GM19035 (cell line): Measurements from ENCODE around the gene KIAA0319L.
A peak's percentile ranks its signal among the peaks of the same experiment; 100 is the strongest.
"Not testable (repeated sequence)": the region's sequence is repeated elsewhere in the genome, so short reads cannot be mapped to it uniquely, and the experiment has no call there.

Source experiments
- ATAC-seq: cut with Tn5 transposase; IDR thresholded peaks from one replicate; pipeline ENCODE4 v1.9.1; 2021; ENCODE audit not compliant: unreplicated experiment

Gene KIAA0319L

GRCh38 chr1:35557118-35557610 lies at the start of gene KIAA0319L:
Gene KIAA0319L (minus strand): TSS chr1:35557403. CDS start chr1:35554491, 2,912 bp downstream.
- peak; percentile 76 for ATAC-seq

DNA sequence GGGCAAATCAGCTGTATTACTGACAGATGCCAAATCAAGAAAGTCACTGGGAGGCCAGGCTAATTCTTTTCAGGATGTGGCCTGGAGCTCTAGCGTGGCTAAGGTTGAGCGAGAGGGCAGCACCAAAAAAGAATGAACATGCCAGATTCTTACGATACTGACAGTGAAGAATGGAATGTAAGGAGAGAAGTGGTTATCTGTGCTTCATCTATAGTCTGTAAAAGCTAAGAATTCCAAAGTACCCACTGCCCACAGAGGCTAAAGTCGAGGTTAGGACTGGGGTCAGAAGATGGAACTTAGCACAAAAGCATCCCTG lies 48.6 kb upstream of the KIAA0319L start:
- ATAC-seq: no peak

- no peak for ATAC-seq
Observed at GRCh38 chr1:35605071-35605866, 48.1 kb upstream of the KIAA0319L start.

DNA sequence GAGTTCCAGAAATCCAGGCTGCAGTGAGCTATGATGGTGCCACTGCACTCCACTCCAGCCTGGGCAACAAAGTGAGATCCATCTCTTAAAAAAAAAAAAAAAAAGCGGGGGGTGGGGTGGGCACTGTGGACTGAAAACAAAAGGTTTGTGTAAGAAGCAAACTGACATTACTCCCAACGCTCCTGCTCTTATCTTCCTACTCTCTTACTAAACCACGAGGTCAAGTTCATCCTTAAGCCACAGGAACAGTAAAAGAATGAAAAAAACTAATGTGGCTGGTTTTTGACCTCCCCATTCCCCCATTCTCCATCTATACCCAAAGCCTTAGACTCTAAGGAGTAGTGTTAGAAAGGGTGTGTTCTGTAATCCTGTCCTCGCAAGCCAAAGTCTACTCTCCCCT lies 46.7 kb upstream of the KIAA0319L start:
- ATAC-seq: no peak

DNA sequence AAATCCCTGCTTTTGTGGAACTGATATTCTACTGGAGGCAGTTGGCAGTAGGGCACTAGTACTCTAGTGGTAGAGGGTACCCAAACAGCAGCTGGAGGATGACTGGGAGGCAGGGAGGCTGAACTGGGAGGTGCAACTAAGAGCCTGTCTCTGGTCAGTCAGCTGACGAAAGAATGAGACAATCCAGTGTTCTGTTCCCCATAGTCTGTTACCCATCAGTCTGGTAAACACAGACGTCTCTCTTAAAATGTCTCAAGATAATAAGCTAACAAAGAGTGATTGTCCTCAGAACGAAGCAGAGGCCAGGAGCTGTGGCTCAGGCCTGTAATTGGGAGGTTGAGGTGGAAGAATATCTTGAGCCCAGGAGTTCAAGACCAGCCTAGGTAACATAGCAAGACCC lies 46.3 kb upstream of the KIAA0319L start:
- ATAC-seq: no peak

- ATAC-seq: no peak
Observed at GRCh38 chr1:35600593-35600992, 43.4 kb upstream of the KIAA0319L start.

DNA sequence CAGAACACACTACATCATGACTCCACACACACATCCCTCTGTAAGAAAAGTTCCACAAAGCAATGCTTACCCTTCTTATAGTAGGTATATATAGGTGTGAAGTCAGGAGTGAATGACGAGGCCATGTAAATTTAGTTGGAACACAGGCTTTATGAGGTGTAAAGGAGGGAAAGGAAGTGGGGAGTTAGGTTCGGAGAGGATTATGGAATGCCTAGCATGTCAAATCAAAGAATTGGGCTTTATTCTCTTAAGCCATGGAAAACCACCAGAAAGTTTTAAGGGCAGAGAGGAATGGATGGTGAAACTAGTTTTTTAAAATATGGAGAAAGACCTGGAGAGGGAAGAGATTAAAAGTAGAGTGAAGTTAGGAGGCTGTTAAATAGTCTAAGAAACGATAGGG lies 42.2 kb upstream of the KIAA0319L start:
- no peak for ATAC-seq

DNA sequence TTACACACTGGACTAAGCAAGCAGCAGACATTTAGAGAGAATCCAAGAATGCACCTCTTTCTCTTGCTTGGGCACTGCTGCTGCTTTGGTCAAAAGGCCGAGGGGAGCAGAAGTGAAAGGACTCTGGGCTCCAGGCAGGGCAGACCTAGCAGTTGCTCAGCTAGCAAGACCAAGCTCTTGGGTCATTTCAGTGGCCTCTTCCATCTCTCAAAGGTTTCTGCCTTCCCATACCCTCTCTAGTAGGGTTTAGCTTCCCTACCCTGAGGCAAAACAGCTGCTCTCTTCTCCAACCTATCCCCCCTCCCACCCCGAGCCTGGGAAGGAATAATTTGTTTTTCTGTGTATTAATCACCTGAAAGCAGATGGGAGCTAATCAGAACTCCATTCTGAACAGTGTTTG lies 41.7 kb upstream of the KIAA0319L start:
- ATAC-seq: no peak

DNA sequence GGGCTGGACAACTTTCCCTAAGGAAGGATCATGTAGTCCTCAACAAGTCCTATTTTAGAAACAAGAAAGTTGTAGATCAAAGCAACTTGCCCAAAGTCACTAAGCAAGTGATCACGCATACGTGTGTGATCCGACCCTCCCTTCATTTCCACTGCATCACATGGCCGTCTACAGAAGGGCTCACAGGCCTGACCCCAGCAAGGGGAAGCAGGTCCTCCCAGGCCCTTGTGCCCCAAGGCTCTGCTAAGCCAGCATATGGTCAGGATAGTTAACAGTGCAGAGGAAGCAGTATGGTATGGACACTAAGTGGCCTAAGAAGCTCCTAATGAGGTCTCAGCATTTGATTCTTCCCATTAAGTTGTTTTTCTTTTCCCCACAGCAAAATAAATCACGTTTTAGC lies 40.7 kb upstream of the KIAA0319L start:
- ATAC-seq: no peak

- ATAC-seq: no peak
Observed at GRCh38 chr1:35595684-35596083, 38.5 kb upstream of the KIAA0319L start.

- no peak for ATAC-seq
Observed at GRCh38 chr1:35594005-35594760, 37.0 kb upstream of the KIAA0319L start.

GRCh38 chr1:35592991-35593769 lies 36.0 kb upstream of the KIAA0319L start:
- no peak for ATAC-seq

DNA sequence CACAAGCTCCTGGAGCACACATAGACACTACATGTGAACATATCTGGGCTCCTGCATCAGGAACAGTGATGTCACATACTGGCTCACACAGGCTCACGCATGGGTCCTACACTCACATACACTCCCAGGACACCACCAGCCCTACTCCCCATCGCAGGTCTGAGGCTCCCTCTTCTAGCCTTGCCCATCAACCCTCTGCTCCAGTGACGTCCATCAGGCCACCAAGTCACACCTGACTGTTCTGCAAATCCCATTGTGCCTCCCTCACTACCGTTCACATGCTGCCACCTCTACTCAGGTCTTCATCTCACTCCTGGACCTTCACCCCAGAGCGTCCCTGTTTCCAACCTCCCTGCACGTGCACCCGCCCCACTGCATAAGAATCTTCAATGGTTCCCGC lies 34.0 kb upstream of the KIAA0319L start:
- no peak for ATAC-seq

GRCh38 chr1:35590476-35591040 lies 33.4 kb upstream of the KIAA0319L start:
- ATAC-seq: no peak

DNA sequence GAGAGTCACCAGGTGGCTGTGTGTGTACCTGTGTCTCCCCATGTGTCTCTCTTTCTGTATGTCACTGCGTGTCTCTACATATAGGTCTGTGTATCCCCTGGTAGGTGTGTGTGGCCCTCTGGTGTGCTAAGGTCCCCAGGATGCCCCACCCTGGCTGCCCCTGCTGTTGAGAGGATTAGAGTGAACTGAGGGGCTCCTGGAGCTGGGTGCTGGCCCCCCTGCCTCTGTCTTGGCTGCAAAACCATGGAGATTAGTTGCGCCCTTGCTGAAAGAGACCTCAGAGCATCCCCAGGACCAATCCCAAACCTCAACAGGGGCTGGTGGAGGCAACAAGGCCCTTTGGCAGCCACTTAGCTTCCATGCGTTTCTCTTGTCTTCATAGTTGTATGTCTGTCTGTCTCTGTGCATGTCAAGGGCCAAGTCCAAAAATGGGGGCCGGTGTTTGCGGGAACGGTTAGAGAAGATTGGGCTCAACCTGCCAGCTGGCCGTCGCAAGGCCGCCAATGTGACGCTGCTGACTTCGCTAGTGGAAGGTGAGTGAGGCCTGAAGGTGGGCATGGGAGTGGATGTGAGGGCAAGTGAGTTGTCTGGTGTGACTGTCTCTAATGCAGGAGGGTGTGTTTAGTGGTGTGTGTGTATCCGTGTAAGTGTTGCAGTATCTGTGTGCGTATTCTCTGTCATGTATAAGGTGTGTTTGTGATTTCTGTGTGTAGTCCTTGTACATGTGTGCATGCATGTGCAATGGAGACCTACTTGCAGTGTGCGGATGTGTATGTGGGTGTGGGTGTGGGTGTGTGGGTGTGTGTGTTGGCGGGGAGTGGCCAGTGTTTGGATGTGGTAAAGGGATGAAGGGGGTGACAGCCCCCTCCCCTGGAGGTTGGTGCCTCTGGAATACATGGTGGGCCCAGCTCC lies 32.6 kb upstream of the KIAA0319L start:
- ATAC-seq: no peak

DNA sequence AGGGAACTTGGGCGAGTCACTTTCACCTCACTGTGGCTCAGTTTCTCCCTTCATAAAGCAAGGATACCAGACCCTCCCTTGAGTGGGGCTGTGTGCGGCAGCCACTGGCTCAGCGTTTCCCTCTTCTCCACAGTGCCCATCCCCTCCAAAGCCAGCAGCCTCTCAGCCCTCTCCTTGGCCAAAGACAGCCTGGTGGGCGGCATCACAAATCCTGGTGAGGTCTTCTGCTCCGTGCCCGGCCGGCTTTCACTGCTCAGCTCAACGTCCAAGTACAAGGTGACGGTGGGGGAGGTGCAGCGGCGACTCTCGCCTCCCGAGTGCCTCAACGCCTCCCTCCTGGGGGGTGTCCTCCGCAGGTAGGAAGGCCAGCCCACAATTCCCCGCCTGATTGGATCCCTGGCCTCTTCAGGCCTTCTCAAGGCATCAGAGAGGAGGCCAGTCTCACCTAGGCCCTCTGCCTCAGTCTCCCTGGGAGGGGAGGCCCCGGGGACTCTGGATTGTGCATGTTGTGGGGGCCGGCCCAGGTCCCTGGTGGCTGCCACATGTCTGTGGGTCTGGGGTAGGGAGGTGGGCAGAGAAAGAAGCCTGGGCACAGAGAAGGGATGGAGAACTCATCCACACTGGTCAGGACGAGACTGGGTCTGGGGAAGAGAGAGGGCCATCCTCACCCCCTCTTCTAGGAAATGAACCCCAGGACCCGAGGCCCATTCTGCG lies 31.2 kb upstream of the KIAA0319L start:
- no peak for ATAC-seq

DNA sequence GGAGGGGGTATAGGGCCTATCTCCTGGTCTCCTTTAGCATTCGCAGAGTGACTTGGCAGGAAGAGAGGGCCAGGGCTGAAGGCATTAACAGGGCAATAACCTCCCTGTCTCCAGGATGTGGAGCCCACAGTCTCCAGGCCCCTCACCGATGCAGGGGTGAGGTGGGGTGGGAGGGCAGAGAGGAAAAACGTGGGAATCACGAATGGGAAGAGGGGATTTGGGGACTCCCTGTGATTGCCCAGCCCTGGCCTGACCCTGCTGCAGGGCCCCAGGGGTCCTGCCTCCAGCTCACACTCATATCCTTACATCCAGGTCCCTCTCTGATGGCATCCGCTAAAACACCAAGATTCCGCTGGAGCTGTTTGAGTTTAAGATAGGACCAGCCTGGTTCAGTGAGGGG lies 30.5 kb upstream of the KIAA0319L start:
- ATAC-seq: no peak

GRCh38 chr1:35586808-35587207 lies 29.6 kb upstream of the KIAA0319L start:
- ATAC-seq: no peak

- not testable (repeated sequence) for ATAC-seq
Observed at GRCh38 chr1:35585805-35586204, 28.6 kb upstream of the KIAA0319L start.

DNA sequence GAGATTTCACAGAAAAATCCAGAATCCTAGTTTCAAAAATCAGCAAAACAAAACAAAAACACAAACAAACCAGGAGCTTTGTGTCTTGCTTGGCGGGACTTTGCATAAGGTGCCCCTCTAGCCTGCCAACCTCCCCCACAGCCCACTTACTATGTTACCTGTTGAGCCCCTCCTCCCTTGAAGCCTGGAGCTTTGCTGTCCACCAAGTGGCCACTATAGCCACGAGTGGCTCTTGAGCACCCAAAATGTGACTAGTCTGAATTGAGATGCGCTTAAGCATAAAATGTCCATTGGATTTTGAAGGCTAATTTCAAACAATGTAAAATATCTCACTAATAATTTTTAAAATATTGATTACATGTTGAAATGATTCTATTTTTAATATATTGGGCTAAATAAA lies 28.1 kb upstream of the KIAA0319L start:
- ATAC-seq: no peak
